SK-N-MC (cell line): ENCODE results near the gene ORAI3.

Experiments used
- EZH2 ChIP-seq: fragments of 200-600 bp; sonication (generic); IDR thresholded peaks from one replicate; pipeline ENCODE4 v1.6.1; 2017; ENCODE audit warnings: antibody characterized with exemption
- FOXP2 ChIP-seq: optimal IDR thresholded peaks from 2 replicates; pipeline ENCODE3; 2011; ENCODE audit warnings: mild to moderate bottlenecking, moderate library complexity; ENCODE audit not compliant: insufficient read depth; ENCODE audit errors: extremely low read length, control extremely low read depth
- POLR2AphosphoS5 ChIP-seq: IDR thresholded peaks from 2 replicates; pipeline ENCODE4 v1.6.1; 2012; ENCODE audit warnings: mild to moderate bottlenecking, low read depth, low read length, borderline replicate concordance

DNA sequence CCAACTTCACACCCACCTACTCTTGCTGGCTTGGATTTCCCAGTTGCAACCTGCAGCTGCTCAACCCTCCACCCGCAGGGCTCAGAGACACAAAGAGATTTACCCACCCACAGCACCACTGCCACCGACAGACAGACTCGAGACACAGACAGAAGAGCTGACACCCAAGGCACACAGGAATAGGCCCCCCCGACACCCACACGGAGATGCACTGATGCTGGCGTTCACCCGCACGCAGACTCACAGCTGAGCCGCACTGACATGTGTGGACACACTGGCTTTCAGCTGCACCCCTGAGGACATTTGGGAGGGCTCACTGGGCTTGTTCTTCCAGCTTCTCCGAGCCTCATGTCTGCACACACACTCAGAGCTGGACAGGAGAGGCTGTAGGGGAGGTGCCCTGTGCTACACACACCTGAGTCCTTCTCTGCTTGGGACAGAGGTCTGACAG is 53.4 kb downstream of the ORAI3 start:
- TF ChIP-seq POLR2AphosphoS5 (no peak), EZH2 (no peak), FOXP2 (no peak)
